Mesodermal cell (in vitro differentiated cells): ENCODE results near the gene MANF.
"Not testable (repeated sequence)": the region's sequence is repeated elsewhere in the genome, so short reads cannot be mapped to it uniquely, and the experiment has no call there.

Experiments used
- H3K27ac ChIP-seq: 2 replicates; pipeline ENCODE4 v1.7.0; 2013; ENCODE audit warnings: mild to moderate bottlenecking, low read depth, low read length, moderate library complexity; ENCODE audit not compliant: severe bottlenecking
- H3K36me3 ChIP-seq: 2 replicates; pipeline ENCODE4 v1.7.1; 2013; ENCODE audit warnings: mild to moderate bottlenecking, low read length, moderate library complexity; ENCODE audit not compliant: control insufficient read depth, insufficient read depth
- H3K4me1 ChIP-seq: one replicate; pipeline ENCODE4 v1.7.1; 2013; ENCODE audit warnings: mild to moderate bottlenecking, low read length; ENCODE audit not compliant: insufficient read depth, control insufficient read depth, poor library complexity, severe bottlenecking
- H3K4me3 ChIP-seq: 2 replicates; pipeline ENCODE4 v1.7.0; 2013; ENCODE audit warnings: low read length, control low read depth, mild to moderate bottlenecking; ENCODE audit not compliant: insufficient read depth, poor library complexity, severe bottlenecking; ENCODE audit errors: extremely low read depth
- H3K9me3 ChIP-seq: 2 replicates; pipeline ENCODE4 v1.7.1; 2013; ENCODE audit warnings: mild to moderate bottlenecking, low read length, moderate library complexity; ENCODE audit not compliant: control insufficient read depth
- WGBS, 2 experiments: methylation state at CpG; one replicate each; pipeline ENCODE4 v1.1.5; 2013; ENCODE audit warnings: missing lambda C conversion rate in 2 of 2; ENCODE audit not compliant: insufficient coverage in 2 of 2; 5-methylcytosine and 5-hydroxymethylcytosine counted together

The MANF gene

DNA sequence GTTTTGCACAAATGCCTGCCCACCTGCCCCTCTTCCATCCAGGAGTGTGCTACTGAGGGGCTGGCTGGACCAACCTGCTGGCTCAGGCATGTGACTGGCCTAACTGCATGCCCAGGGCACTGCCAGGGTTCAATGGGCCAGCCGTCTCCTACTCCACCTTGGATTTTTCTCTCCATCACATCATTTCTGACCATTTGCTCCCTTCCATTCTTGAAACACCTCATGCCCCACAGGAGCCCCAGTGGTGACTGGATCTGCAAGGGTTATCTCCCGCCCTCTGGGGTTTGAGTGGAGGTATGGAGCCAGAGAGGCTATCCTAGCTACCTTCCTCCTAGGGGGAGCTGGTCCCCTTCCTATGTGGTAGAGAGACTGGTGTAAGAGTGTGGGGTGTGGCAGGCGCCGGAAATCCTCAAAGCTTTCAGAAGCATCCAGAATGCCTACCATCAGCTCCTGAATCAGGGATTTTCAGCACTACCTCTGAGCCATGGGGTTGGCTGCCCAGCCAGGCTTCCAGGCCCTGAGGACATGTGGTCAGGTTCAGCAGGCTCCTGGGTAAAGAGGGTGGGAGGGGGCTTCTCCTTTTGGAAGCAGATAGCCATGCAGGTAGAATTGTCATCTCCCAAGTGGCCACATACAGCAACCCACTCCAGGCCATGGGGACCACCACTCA is 2.9 kb upstream of the MANF start:
- Histone ChIP-seq H3K4me1 (peaks cover 14% of the 10 kb centered on the region), H3K36me3 (peaks cover 18% of the 10 kb centered on the region), H3K4me3 (no peak overlapping the region), H3K27ac (no peak overlapping the region), H3K9me3 (no peaks in the 10 kb centered on the region)
- WGBS, 2 experiments, result 88 to 100% methylated on average over 1 to 2 of the region's 4 CpGs

- 96 to 100% methylated on average over 1 to 2 of the region's 3 CpGs for WGBS, 2 experiments
- H3K27ac ChIP-seq, result no peak overlapping the region
- H3K9me3 ChIP-seq, result no peaks in the 10 kb centered on the region
- peaks cover 26% of the 10 kb centered on the region for H3K36me3 ChIP-seq
- peak overlapping the region; percentile 98 for H3K4me3 ChIP-seq
- H3K4me1 ChIP-seq, result peaks cover 22% of the 10 kb centered on the region
Observed at GRCh38 chr3:51382947-51383578, 2.0 kb upstream of the MANF start.

DNA sequence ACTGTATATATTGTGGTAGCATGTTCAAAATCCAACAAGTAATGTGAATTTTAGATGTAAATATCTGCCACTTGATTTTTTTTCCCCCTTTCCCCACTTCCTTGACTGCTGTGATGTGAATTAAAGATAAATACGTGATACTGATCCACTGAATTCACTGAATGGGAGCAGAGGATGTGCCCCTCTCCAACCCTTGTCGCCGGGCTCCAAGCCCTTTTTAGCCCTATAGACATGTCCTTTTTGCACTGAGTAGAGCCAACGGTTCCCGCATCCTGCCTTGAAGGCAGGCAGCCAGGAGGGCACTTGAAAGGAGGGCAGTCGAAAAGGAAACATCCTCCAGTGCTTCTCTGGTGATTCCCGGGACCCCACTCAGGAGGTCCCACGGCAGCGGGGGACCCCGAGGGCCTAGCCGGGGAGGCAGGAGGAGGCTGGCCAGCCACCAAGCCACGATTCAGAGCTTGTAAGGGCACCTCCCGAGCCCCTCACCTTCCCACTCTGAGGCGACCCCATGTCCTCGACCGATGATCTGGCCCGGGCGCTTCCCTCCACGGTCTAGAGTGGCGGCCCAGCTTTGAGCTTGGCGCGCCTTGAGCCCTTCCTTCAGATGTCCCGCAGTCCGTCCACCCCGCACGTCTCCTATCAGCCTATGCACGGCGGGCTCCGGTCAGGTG is 901 bp upstream of the MANF start:
- Histone ChIP-seq H3K4me1 (peaks cover 22% of the 10 kb centered on the region), H3K36me3 (peaks cover 37% of the 10 kb centered on the region), H3K27ac (peak overlapping the region; percentile 91), H3K9me3 (no peaks in the 10 kb centered on the region), H3K4me3 (peak overlapping the region; percentile 98)
- 1% methylated on average over 16 to 28 of the region's 29 CpGs for WGBS, 2 experiments

GRCh38 chr3:51385621-51386091 is 565 bp downstream of the MANF start:
- 1 to 2% methylated on average over 12 to 15 of the region's 18 CpGs for WGBS, 2 experiments
- Histone ChIP-seq H3K4me1 (peaks cover 31% of the 10 kb centered on the region), H3K9me3 (no peaks in the 10 kb centered on the region), H3K27ac (peak overlapping the region; percentile 64), H3K36me3 (peaks cover 52% of the 10 kb centered on the region), H3K4me3 (peak overlapping the region; percentile 98)

DNA sequence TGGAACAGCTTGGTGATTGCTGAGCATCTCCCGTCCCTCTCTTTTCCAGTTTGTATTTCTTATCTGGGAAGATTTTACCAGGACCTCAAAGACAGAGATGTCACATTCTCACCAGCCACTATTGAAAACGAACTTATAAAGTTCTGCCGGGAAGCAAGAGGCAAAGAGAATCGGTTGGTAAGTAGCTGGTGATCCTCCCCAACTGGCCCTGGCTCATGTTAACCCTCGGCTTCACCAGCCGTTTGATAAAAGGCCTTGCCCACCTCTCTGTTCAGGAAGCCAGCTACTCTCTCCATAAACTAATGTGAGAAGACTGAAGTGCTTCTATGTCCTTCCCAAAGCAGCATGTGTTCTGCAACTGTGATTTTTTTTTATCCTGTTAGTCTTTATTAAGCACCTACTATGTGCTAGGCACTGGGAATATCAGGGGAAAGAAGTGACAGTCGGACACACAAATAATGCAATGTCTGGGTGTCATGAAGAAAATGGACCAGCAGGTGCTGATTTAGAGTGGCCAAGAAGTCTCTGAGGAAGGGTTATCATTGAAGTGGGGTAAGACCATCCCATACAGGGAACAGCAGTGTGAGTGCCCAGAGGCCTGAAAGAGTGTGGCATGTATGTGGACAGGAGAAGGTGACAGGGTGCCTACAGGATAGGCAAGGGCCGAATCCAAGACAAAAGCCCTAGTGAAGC is 1.2 kb downstream of the MANF start:
- Histone ChIP-seq H3K9me3 (no peaks in the 10 kb centered on the region), H3K27ac (no peak overlapping the region), H3K36me3 (peaks cover 52% of the 10 kb centered on the region), H3K4me1 (peaks cover 31% of the 10 kb centered on the region), H3K4me3 (peak overlapping the region; percentile 98)
- 56 to 64% methylated on average over 5 to 6 of the region's 8 CpGs for WGBS, 2 experiments

GRCh38 chr3:51386852-51387229 is 1.8 kb downstream of the MANF start:
- H3K27ac ChIP-seq, result no peak overlapping the region
- H3K4me1 ChIP-seq, result peaks cover 31% of the 10 kb centered on the region
- WGBS, 2 experiments, result 95 to 98% methylated on average over 5 of the region's 5 CpGs
- peaks cover under 1% of the 10 kb centered on the region for H3K9me3 ChIP-seq
- peaks cover 52% of the 10 kb centered on the region for H3K36me3 ChIP-seq
- peak overlapping the region; percentile 98 for H3K4me3 ChIP-seq

GRCh38 chr3:51387281-51387680 is 2.2 kb downstream of the MANF start:
- Histone ChIP-seq H3K4me1 (peaks cover 31% of the 10 kb centered on the region), H3K36me3 (peaks cover 56% of the 10 kb centered on the region)
- not testable (repeated sequence) for H3K9me3 ChIP-seq, H3K27ac ChIP-seq, H3K4me3 ChIP-seq
- WGBS, 2 experiments, result 90 to 98% methylated on average over 5 of the region's 6 CpGs

- 100% methylated on average over 4 of the region's 6 CpGs for WGBS, 2 experiments
- peaks cover 28% of the 10 kb centered on the region for H3K4me1 ChIP-seq
- H3K27ac ChIP-seq, result no peak overlapping the region
- peaks cover 16% of the 10 kb centered on the region for H3K9me3 ChIP-seq
- H3K36me3 ChIP-seq, result peaks cover 62% of the 10 kb centered on the region
- no peak overlapping the region for H3K4me3 ChIP-seq
Observed at GRCh38 chr3:51388286-51389029, 3.4 kb downstream of the MANF start.

- Histone ChIP-seq H3K4me1 (peaks cover 28% of the 10 kb centered on the region), H3K36me3 (peaks cover 73% of the 10 kb centered on the region), H3K4me3 (no peak overlapping the region), H3K27ac (no peak overlapping the region), H3K9me3 (peaks cover 22% of the 10 kb centered on the region)
- 91 to 96% methylated on average over 6 of the region's 6 CpGs for WGBS, 2 experiments
Observed at GRCh38 chr3:51389423-51390183, 4.5 kb downstream of the MANF start.
